NCI-H2081 treated with DMSO at 0.1 percent for 48 hours (cell line): ENCODE measurements around the gene ENAH.
A peak's percentile ranks its signal among the peaks of the same experiment; 100 is the strongest.
"Not testable (repeated sequence)": the region's sequence is repeated elsewhere in the genome, so short reads cannot be mapped to it uniquely, and the experiment has no call there.

Experiments
- DNase-seq: peaks from one replicate; lab custom pipeline; 2025; lab: John Stamatoyannopoulos, UW

Gene ENAH

GRCh38 chr1:225493591-225494246, 159.2 kb downstream of the ENAH start:
- no peak for DNase-seq

GRCh38 chr1:225488676-225489075, 164.2 kb downstream of the ENAH start:
- DNase-seq = no peak

- DNase-seq = no peak
Measured at GRCh38 chr1:225486856-225487255, 166.1 kb downstream of the ENAH start.

GRCh38 chr1:225485991-225486530, 166.9 kb downstream of the ENAH start:
- DNase-seq = no peak

GRCh38 chr1:225485226-225485625, 167.7 kb downstream of the ENAH start:
- DNase-seq = no peak

- DNase-seq = no peak
Measured at GRCh38 chr1:225484657-225485214, 168.2 kb downstream of the ENAH start.

- DNase-seq = no peak
Measured at GRCh38 chr1:225483818-225484656, 168.9 kb downstream of the ENAH start.

GRCh38 chr1:225482421-225482950, 170.4 kb downstream of the ENAH start:
- no peak for DNase-seq

- DNase-seq = peak; percentile 91
Measured at GRCh38 chr1:225481738-225482137, 171.2 kb downstream of the ENAH start.

GRCh38 chr1:225480825-225481434, 172.0 kb downstream of the ENAH start:
- peak; percentile 86 for DNase-seq

GRCh38 chr1:225479996-225480720, 172.8 kb downstream of the ENAH start:
- DNase-seq = no peak

- no peak for DNase-seq
Measured at GRCh38 chr1:225479341-225479740, 173.6 kb downstream of the ENAH start.

GRCh38 chr1:225477296-225477911, 175.5 kb downstream of the ENAH start:
- DNase-seq = no peak

GRCh38 chr1:225476538-225476988, 176.4 kb downstream of the ENAH start:
- no peak for DNase-seq

- no peak for DNase-seq
Measured at GRCh38 chr1:225476100-225476511, 176.8 kb downstream of the ENAH start.

- peak; percentile 22 for DNase-seq
Measured at GRCh38 chr1:225474986-225475820, 177.7 kb downstream of the ENAH start.

GRCh38 chr1:225474439-225474985, 178.4 kb downstream of the ENAH start:
- DNase-seq = no peak

GRCh38 chr1:225473676-225474438, 179.1 kb downstream of the ENAH start:
- not testable (repeated sequence) for DNase-seq

GRCh38 chr1:225473266-225473665, 179.7 kb downstream of the ENAH start:
- not testable (repeated sequence) for DNase-seq
